ENCODE measurements around the gene TRAF1. TPM values are rescaled to one million over a fixed set of nuclear protein-coding genes. Genes with fewer than 3 reads are reported as not detected.

TRAF1 gene
- total and polyA plus RNA-seq, 2 donors (not counting 1 experiment from before 2014, with no cell fraction given) = 12.2 to 19.5 TPM

DNA sequence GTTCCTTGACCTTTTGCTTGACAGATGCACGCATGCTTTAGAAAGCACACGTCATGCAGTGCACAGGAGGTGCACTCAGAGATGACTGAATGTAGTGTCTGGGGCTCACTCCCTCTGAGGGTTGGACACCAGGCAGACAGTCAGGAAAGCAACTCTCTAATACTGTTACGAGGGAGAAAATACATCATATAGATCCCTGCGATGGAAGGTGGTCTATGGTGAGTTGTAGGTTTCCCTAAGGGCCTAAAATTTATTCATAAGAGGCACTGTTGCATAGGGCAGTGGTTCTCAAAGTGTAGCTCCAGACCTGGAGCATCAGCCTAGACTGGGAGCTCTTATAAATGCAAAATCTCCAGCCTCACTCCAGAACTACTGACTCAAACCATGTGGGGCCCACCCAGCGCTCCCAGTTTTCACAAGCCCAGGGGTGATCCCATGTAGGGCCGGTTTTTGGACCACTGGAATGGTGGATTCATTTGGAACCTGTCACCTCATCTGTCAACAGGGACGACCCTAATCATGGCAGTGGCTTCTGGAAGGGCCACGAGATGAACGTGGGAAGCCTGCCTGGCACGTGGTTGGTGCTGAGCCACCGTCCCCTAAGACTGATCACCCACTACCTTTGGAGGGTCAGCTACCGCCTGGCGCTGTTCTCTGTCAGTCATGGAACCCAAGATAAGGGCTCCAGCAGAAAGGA, 32.8 kb downstream of the TRAF1 start:
- peak; percentile 25 for ATAC-seq (ENCODE audit: low read depth)
- WGBS (ENCODE audit: insufficient coverage) = 72% methylated on average over 4 of the region's 13 CpGs
- no peaks in the 10 kb centered on the region for H3K9me3 ChIP-seq (ENCODE audit: control extremely low read depth in 1 of 3, control insufficient read depth in 2 of 3, insufficient read depth in 1 of 3, low read length in 2 of 3)
- peak overlapping the region; percentile 52 for H3K4me2 ChIP-seq (replicated peaks; ENCODE audit: low read depth, low read length, poor library complexity, severe bottlenecking)
- Mint-ChIP-seq H3K27ac (peak overlapping the region; percentile 79), H3K4me1 (peaks cover 47% of the 10 kb centered on the region), H3K27me3 (no peaks in the 10 kb centered on the region), H3K4me3 (peak overlapping the region; percentile 71), H3K9me3 (ENCODE audit: insufficient read depth) (no peaks in the 10 kb centered on the region)
- peaks cover 48 to 49% of the 10 kb centered on the region in 2 donors for H3K4me1 ChIP-seq (ENCODE audit: control insufficient read depth in 2 of 2, insufficient read depth in 2 of 2, low read length in 2 of 2)
- TF ChIP-seq, protein P1, sequence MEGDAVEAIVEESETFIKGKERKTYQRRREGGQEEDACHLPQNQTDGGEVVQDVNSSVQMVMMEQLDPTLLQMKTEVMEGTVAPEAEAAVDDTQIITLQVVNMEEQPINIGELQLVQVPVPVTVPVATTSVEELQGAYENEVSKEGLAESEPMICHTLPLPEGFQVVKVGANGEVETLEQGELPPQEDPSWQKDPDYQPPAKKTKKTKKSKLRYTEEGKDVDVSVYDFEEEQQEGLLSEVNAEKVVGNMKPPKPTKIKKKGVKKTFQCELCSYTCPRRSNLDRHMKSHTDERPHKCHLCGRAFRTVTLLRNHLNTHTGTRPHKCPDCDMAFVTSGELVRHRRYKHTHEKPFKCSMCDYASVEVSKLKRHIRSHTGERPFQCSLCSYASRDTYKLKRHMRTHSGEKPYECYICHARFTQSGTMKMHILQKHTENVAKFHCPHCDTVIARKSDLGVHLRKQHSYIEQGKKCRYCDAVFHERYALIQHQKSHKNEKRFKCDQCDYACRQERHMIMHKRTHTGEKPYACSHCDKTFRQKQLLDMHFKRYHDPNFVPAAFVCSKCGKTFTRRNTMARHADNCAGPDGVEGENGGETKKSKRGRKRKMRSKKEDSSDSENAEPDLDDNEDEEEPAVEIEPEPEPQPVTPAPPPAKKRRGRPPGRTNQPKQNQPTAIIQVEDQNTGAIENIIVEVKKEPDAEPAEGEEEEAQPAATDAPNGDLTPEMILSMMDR (IDR thresholded peaks at IDR 0.05) = no peak
- TF ChIP-seq EZH2 (IDR thresholded peaks at IDR 0.05; ENCODE audit: borderline replicate concordance, insufficient read depth, low read depth, low read length, poor library complexity, severe bottlenecking) = no peak
- ChIA-PET CTCF (interaction anchor here (0.8 to 2.7 kb wide), 5 partner anchors 10 to 40 kb away, joined by 3 to 12 read pairs (median 3); no protein-coding TSS in a partner anchor), POLR2A (interaction anchor here (1.3 to 2.7 kb wide), 4 partner anchors 20 to 38 kb away, joined by 3 to 14 read pairs (median 9); partner anchors contain the start of gene TRAF1)
- intact Hi-C loops (cut with micrococcal nuclease) = no loop called here
- DNase-seq = no peak
- no peak overlapping the region for H3K9ac ChIP-seq (ENCODE audit: low read length)
- no peak overlapping the region for H3K4me3 ChIP-seq (ENCODE audit: control extremely low read depth in 1 of 5, extremely low read depth in 1 of 5, insufficient read depth in 1 of 5, low read depth in 2 of 5, low read length in 4 of 5)
- peaks cover 6% of the 10 kb centered on the region for H4K20me1 ChIP-seq (ENCODE audit: control insufficient read depth, insufficient read depth, low read length, poor library complexity, severe bottlenecking)
- peak overlapping the region in 1 of 2 donors; percentile 30 for H3K27ac ChIP-seq (ENCODE audit: low read length in 2 of 2)
- H3K79me2 ChIP-seq (ENCODE audit: control insufficient read depth, insufficient read depth, low read length) = no peaks in the 10 kb centered on the region
- no peak overlapping the region for H2AFZ ChIP-seq (ENCODE audit: insufficient read depth, low read depth, low read length, poor library complexity, severe bottlenecking)
- H3K27me3 ChIP-seq (replicated peaks in 1 of 4; ENCODE audit: control extremely low read depth in 1 of 4, control insufficient read depth in 3 of 4, insufficient read depth in 4 of 4, low read length in 3 of 4) = no peaks in the 10 kb centered on the region
- H3K36me3 ChIP-seq (replicated peaks in 1 of 2; ENCODE audit: control extremely low read depth in 1 of 2, control insufficient read depth in 1 of 2, extremely low read depth in 1 of 2, insufficient read depth in 2 of 2, low read length in 1 of 2) = no peaks in the 10 kb centered on the region

Measured in B cell (primary cell).